HG03442 (cell line): ENCODE results near the gene TMEM221.
"Not testable (repeated sequence)": the region's sequence is repeated elsewhere in the genome, so short reads cannot be mapped to it uniquely, and the experiment has no call there.

Experiments used
- ATAC-seq: cut with Tn5 transposase; IDR thresholded peaks from one replicate; pipeline ENCODE4 v1.9.1; 2021; ENCODE audit warnings: mild to moderate bottlenecking, moderate library complexity; ENCODE audit not compliant: unreplicated experiment

TMEM221 gene

DNA sequence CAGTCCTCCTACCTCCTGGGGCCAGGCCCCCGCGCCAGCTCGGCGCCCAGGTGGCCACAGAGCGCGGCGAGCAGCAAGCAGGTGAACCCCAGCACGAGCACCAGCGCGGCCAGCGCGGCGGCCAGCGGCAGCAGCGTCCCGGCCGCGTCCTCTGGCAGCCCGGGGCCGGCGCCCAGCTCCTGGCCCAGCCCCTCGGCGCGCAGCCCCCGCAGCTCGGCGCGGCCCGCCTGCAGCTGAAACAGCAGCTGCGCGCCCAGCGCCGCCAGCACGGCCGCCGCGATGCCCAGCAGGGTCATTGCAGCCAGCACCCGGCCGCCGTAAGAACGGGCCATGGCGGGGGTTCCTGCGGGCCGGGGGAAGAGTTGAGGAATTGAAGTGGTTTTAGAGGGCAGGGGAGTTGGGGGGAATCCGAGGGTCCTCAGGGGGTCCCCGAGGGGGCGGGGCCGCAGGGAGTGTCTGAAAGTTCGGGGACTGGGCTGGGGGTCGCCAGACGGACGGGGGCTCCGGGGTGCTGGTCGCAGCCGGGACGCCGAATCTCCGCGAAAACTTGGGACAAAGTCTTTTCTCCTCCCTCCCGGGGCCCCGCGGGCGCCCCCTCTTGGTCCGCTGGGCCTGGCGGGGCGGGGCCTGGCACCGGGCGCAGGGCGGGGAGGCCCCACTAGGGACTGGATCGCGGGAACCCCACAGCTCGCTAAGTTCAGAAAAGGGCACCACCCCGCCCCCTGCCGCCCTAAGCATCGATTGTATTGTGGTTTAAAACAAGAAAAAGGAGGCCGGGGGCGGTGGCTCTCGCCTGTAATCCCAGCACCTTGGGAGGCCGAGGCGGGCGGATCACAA, at the start of gene TMEM221:
Gene TMEM221 (minus strand): TSS at position 538 of the 837 bp plus-strand sequence. CDS start 206 bp downstream, at position 332.
- ATAC-seq, result no peak

DNA sequence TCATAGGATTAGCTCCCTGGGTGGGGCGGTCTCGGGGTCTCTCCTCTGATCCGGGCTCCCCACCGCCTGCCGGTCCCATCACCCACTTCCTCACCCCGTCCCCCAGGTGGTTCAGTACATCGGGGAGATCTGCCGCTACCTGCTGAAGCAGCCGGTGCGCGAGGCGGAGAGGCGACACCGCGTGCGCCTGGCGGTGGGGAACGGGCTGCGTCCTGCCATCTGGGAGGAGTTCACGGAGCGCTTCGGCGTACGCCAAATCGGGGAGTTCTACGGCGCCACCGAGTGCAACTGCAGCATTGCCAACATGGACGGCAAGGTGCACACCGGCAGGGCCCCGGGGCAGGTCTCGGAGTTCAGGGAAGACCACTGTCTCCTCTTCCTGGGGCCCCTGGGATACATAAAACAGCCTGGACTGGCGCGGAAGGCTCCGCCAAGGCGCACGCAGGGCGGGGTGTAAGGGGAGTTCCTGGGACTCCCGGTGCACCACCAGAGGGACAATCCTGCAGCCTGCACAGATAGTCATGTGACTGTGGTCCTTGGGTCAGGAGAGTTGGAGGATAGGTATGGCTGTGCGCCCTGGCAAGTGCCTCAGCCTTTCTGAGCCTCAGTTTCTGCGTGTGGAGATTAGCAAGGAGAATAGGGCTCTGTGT, 48.8 kb upstream of the TMEM221 start:
- ATAC-seq, result no peak

DNA sequence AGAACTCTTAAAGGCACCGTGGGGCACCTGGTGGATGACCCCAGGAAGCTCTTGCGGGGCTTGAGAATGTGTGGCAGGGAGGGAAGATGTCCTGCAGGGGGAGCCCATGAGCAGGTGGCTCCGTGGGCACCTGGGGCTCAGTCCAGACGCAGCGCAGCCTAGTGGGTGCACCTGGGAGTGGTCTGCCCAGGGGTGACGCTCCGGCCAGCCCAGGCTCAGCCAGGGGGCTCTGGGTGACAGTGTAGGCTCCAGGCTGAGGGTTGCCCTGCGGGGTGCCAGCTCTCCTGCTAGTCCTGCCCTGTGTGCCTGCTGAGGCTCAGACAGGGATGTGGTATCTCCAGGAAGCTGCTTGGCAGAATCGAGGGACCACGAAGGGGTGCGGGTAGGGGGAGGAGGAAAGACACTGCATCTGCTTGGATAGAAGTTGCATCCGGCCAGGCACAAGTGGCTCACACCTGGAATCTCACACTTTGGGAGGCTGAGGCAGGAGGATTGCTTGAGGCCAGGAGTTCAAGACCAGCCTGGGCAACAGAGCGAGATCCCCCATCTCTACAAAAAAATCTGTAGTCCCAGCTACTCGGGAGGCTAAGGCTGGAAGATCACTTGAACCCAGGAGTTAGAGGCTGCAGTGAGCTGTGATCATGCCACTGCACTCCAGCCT, 48.0 kb upstream of the TMEM221 start:
- no peak for ATAC-seq

DNA sequence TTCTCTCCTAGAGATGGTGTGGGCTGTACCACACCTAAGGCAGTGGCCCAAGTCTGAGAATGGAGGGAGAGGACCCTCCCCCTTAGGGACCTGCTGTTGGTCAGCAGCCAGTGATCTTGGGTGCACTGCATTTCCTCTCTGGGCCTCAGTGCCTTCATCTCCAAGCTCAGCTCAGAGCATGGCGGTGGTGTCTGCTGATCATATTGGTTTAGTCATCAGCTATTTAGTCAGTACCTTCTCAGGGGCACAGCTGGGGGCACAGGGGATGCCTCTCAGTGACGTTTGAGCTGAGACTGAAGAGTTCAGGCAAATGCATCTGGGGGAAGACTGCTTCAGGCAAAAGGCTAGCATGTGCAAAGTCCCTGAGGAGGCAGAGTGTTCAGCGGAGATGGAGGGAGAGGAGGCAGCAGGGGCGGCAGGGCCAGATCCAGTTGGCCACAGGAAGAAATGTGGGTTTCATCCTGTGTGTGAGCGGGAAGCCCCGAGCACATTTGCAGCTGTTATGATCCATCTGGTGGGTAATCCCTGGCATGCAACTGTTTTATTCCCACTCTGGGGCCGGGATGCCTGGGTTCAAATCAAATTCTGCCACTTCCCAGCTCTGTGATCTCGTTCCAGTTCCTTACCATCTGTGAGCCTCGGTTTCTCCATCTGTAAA, 47.3 kb upstream of the TMEM221 start:
- no peak for ATAC-seq

DNA sequence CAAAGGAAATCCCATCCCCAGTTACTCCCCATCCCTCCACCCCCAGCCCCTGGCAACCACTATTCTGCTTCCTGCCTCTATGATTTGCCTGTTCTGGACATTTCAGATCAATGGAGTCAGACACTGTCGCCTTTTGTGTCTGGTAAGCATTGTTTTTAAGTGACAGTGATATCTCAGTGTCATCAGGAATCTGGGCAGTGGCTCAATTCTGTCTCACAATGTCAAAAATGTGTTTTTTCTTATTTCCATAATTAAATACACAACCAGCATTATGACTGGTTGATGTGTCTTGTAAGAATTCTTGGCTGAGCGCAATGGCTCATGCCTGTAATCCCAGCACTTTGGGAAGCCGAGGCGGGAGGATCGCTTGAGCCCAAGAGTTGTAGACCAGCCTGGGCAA, 42.8 kb upstream of the TMEM221 start:
- ATAC-seq, result no peak

- no peak for ATAC-seq
Observed at GRCh38 chr19:17490411-17490810, 41.9 kb upstream of the TMEM221 start.

DNA sequence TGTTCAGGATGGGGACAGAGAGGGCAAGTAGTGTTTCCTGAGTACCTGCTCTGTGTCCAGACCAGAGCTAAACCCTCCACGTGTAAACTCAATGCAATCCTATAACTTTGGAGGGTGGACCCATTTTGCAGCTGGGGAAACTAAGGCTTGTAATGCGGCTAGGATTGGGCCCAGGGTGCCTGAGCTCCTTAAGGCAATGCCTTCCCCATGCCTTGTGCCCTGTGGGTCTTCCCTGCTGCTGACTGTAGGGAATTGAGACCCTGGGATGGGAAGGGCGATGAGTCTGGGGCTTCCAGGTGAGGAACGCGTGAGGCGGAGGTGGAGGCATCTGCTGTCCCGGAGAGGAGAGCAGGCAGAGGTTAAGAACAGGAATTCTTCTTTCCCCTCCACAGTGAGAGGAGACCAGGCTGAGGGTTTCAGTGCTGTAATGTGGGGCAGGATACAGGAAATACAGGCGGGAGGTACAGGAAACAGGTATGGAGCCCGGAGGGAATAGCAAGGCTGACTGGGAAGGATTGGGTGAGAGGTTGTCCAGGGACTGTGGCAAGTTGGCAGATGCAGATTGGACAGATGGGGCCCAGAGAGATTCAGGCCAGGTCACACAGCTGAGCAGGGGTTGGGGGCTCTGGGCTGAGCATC, 41.0 kb upstream of the TMEM221 start:
- ATAC-seq, result no peak

DNA sequence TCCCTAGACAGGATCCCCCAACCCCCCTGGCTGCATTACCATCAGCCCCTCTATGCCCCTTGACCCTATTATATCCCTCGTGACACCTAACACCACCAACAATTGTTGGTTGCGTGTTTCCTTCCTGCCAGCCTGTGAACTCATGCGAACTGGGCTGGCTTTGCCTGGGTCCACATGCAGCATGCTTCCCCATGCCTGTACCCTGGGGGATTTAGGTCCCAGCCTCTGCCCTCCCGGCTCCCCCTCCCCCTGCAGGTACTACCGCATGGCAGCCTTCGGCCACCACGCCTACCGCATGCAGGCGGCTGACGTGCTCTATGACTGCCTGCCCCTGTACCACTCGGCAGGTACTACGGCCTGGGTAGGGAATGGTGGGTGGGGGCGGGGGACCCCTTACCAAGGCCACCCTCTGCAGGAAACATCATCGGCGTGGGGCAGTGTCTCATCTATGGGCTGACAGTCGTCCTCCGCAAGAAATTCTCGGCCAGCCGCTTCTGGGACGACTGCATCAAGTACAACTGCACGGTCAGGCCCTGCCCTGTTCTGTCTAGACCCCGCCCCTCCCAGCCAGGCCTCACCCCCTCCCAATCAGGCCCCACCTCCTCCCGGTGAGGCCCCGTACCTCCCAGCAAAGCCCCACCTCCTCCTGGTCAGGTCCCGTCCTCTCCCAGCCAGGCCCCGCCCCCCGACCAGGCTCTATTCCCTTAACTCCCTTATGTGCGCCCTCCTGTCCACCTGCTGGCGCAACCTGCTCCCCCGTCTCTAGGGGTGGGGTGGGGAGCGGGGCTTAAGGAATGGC, 40.3 kb upstream of the TMEM221 start:
- ATAC-seq, result no peak

- no peak for ATAC-seq
Observed at GRCh38 chr19:17487284-17488121, 39.0 kb upstream of the TMEM221 start.

GRCh38 chr19:17486545-17487240, 38.2 kb upstream of the TMEM221 start:
- ATAC-seq, result no peak

DNA sequence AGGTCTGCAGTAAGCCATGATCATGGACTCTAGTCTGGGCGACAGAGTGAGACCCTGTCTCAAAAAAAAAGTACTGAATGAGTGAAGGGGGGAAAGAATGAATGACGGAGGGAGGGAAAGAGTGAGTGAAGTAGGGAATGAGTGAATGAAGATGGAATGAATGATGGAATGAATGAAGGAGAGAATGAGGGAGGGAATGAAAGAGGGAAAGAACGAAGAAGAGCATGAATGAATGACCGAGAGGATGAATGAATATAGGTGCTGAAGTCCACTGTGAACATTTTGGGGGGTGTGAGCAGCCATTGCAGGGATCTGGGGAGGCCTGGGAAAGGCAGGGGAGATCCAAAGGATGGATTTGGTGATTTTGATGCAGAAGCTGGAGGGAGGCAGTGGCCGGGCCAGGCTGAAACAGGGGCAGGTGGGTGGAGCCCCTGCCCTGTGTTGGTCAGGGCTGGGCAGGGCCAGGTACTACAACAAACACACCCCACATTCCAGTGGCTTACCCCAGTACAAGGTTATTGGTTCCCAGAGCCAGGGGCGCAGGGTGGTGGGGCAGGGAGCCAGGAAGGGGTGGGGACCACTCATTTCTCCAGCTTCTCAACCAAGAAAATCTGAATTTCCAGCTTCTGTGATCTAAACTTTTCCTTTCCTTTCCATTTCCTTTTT, 36.2 kb upstream of the TMEM221 start:
- no peak for ATAC-seq

DNA sequence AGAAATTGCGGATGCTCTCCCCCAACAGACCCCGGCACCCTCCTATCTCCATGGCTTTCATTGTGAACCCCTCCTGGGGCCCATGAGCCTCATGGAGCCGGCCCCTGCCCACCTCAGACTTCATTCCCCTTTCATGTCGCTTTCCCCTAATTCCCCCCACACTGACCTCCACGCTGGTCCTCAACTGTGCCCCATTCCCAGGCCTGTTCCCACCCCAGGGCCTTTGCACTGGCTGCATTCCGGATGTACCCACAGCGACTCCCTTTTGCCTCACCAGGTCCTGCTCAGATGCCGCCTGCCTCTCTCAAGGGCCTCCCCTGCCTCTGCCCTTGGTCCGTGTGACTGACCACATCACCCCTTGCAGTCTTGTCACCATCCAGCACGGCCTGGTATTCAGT, 35.1 kb upstream of the TMEM221 start:
- no peak for ATAC-seq

DNA sequence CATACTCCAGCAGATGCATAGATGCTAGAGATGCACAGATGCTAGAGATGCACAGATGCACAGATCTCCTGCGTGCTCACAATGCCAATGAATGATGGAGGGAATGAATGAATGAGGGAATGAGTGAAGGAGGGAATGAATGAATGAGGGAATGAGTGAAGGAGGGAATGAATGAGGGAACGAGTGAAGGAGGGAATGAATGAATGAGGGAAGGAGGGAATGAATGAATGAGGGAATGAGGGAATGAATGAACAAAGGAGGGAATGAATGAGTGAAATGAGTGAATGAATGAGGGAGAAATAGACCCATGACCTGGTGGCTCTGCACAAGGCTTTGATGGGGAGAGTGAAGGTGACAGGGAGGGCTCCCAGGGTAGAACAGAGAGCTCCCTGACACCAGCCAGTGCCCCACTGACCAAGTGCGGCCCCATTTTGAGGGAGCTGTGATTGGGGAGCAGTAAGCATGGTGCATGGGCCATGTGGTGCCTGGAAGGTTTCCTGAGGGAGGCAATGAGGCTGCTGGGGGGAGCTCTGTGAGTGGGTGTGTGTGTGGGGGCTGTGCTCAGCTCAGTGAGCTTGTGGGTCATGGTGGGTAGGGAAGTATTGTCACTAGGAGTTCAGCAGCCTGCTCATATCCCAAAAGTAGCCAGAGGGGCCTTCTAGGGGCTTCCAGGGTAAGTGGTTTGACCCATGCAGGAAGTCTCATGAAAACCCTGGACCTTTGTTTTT, 34.6 kb upstream of the TMEM221 start:
- no peak for ATAC-seq

GRCh38 chr19:17481986-17482385, 33.5 kb upstream of the TMEM221 start:
- ATAC-seq, result no peak

- no peak for ATAC-seq
Observed at GRCh38 chr19:17479325-17479791, 30.9 kb upstream of the TMEM221 start.

DNA sequence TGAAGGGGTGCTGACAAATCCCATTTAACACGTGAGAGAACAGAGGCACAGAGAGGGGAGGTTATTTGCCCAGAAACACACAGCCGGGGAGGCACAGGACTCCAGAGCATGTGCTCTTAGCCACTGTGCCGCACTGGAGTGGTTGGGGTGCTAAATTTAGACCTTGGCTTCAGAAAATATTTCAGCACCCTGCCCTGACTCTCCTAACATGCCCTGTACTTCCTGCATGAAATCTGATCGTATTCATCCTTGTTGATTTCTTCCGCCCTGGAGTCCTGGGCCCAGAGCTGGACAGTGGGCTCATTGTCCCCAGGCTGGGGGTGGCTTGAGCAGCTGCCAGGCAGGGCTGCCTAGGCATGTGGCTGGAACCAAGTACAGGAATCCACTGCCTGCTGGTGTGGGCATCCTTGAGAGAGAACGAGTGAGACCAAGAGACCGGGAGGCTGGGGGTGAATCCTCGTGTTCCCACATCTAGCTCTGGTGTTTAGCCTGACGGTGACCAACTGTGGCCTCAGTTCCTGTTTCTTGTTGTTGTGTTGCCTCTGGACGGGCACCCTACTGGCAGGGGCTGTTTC, 27.2 kb upstream of the TMEM221 start:
- no peak for ATAC-seq

DNA sequence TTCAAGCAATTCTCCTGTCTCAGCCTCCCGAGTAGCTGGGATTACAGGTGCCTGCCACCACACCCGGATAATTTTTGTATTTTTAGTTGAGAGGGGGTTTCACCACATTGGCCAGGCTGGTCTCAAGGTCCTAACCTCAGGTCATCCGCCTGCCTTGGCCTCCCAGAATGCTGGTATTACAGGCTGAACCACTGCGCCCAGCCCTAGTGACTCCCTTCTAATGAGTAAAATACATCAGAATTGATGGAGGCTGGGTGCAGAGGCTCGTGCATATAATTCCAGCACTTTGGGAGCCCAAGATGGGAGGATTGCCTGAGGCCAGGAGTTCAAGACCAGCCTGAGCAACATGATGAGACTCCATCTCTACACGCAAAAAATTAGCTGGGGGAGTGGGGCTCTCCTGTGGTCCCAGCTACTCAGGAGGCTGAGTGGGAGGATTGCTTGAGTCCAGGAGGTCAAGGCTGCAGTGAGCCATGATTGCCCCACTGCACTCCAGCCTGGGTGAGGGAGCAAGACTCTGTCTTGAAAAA, 26.6 kb upstream of the TMEM221 start:
- ATAC-seq, result not testable (repeated sequence)
